Stimulated activated CD4-positive, alpha-beta T cell treated with anti-CD3 and anti-CD28 coated beads, TNF-alpha, amount 100 ng/mL, for 48 hours (primary cell): ENCODE data around the gene CELF4.

Experiments
- DNase-seq, 3 donors: peaks; one replicate each; pipeline ENCODE4 v3.0.0-alpha.2; 2020; ENCODE audit warnings: low read depth in 3 of 3

CELF4 gene

DNA sequence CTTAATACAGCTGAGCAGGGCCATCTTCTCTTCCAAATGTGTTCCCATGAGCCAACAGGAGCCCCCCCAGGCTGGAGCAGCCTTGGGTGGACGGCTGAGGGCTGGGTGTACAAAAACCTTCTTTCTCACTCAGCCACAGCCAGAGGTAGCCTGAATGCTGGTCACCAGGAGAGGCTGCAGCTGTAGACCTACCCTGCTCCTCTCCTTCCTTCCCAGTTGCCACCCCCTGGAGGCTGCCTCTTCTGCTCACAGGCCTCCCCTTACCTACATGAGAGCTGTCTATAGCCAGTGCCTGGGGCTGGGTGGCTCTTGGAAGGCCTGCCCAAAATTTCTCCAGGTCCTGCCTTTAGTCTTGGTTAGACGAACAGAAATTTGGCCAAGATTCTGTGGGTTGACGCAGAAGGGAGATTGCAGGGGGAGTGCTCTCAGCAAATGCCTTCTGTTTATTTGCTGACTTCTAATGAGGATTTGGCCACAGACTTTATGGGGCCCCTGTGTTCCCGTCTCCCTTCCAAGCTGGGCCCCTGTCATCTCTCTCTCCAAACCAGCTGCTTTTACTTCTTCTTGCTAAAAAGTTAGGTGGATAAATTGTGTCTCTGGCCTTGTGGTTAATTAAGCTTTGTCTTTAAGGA is 18.3 kb downstream of the CELF4 start:
- DNase-seq, result no peak

DNA sequence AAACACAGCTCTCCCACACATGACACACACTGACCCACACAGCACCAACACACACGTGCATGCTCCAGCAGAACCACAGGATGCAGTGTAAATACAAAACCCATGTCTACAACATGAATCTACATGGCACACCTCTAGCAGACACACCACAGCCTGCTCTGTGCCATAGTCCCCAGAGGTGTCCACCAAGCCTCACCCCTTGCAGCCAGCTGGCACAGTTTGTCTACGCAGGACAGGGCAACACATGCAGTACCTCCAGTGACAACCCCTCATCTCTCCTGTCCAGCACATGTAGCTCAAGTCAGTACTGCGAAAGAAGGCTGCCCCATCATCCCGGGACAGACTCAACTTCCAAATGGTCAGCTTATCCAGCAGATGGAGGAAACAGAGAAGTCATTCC is 18.9 kb downstream of the CELF4 start:
- DNase-seq, result no peak

DNA sequence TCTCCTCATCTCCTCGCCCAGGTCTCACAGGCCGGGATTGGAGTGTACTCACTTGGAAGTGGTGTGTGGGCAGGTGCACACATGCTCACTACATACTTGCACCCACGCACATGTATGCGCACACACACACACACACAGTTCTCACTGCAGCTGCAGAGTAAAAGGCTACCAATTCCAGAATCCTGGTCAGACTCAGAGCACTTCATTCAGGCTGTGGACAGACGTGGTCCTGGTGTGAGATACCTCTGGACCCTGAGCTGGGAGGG is 19.4 kb downstream of the CELF4 start:
- DNase-seq, result no peak

DNA sequence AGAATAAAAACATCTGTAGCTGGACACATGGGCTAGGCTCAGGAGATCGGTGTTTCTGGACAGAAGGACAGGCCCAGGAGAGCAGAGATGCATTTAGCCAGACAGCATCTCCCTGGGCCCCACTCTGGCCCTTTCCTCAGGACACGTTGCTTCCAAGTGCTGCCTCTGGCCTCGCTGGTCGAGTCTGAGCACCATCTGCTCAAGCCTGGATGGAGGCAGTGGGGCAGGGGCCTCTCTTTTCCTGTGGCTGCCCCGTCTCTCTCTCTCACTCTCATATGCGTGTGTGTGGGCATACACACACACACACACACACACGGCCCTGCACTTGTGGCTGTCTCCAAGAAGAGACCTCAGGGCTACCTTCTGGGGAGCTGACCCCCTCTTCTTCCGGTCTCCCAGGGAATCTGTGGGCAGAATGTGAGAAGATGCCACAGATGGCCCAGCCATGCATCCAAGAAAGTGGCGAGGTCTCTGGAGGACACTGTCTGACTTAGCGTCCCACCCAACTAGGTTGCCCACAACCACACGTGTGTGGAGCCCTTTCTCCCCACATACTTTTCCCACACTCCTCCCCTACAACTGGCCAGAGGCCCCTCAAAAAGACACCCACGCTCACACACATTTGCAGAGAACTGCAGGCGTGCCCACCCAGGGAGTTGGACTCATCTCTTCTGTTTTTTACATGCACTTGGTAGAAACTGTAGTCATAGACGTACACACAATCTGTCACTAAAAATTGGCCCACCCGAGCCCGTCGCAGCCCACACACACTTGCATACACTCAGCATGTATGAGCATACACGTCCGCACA is 19.9 kb downstream of the CELF4 start:
- DNase-seq, result no peak

DNA sequence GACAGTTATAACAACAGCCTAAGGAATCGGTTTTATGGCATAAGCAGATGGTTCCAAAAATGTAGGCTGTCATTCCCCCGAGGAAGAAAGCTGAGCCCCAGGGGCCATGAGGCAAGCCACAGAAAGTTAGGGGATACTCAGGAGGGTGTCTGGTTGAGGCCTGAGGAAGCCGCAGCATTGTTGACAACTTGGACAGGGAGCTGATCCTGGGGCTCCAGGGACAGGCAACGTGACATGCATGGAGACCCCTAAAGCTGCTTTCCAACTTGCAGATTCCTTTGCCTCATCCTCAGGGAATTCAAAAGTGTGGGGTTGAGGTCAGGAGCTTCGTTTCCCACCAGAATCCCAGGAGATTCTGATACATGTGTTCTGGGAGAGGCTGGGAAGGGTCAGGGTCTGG is 20.9 kb downstream of the CELF4 start:
- DNase-seq, result no peak

DNA sequence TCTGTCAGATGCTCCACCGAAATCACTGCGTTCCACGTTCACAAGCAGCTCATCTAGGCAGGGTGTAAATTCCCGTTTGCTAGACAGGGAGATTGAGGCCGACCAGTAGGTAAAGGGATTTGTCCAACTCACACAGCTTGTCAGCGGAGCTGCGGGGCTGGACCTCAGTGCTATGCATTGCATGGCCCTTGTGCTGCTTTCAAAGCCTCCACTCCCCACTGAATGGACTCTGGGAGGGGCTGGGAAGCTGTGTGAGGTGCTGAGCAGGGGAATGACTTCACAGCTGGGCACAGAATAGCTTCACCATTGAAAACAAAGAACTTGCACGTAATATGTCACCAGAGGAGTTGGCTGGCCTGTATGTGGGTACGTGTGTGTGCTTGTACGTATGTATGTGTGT is 21.4 kb downstream of the CELF4 start:
- DNase-seq, result no peak

DNA sequence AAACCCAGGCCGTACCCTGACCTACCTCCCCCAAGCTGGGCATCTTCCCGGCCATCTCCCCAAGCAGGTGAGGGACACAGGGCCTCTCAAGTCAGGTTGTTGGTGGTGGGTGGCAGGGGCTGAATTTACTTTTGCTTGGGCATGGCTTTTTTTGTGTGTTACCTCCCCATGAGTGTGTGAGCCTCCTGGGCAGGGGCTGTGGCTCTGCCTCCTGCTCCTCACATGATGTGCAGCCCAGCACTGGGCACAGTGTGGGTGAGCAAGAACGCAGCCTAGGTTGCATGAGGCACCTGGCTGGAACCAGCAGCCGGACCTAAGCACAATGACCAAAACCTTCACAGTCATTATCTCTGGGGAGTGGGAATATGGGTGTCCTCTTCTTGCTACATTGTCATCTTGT is 22.3 kb downstream of the CELF4 start:
- no peak for DNase-seq

DNA sequence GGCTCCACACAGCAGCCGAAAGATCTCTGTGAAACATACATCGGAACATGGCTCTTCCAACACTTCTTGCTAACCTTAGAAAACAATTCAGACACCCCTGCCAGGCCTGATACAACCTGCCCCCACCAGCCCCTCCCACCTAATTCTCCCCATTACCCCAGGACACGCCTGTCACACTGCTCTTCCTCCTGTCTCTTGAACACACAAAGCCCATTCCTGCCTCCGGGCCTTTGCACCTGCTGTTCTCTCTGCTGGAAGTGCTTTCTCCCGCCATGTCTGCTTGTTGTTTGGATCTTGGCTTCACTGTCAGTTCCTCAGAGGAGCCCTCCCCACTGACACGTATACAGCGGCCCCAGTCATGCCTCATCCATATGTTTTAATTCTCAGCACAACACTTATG is 24.1 kb downstream of the CELF4 start:
- no peak for DNase-seq

DNA sequence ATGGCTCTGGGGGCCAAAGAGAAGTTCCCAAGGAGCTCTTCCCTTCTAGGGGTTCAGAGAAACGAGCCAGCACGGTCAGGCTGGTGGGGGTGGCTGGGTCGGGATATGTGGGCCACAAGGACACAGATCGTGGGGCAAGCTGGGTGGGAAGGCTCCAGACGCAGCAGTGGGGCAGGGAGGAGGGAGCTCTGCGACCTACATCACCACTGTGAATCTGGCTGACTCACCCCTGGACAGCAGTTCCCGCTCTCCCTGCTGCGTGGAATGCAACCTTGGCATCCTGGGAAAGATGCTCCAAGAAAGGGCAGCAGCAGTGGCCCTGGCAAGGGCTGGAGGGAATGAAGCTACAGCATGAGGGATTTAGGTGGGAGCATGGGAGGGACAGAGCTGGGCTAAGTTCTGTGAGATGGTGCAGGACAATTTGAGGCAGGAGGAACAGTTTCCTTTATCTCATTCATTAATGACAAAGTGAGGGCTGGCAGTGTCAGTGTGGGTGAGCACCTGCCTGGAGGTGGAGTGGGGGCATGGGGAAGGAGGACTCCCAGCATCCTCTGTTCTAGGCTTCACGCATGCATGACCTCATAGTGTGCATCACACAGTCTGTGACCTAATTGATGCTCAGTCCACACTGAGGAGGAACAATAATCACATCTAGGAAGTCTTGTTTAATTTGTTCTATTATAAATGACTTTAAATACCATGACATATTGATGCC is 25.0 kb downstream of the CELF4 start:
- no peak for DNase-seq

DNA sequence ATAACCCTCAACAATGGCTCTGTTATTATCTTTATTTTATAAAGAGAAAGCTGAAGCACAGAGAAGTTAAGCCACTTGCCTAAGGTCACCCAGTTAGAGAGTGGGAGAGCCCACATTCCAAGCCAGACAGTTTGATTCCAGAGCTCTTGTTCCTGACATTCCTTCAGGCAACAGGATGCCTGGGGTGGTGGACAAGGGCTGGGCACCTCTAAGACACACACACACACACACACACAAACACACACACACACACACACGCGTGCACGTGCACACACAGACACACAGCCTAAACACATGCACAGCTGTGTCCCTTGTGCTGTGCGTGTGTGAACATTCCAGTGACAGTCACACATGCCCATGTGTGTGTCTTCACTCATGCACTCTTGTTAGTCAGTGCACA is 26.4 kb downstream of the CELF4 start:
- no peak for DNase-seq

DNA sequence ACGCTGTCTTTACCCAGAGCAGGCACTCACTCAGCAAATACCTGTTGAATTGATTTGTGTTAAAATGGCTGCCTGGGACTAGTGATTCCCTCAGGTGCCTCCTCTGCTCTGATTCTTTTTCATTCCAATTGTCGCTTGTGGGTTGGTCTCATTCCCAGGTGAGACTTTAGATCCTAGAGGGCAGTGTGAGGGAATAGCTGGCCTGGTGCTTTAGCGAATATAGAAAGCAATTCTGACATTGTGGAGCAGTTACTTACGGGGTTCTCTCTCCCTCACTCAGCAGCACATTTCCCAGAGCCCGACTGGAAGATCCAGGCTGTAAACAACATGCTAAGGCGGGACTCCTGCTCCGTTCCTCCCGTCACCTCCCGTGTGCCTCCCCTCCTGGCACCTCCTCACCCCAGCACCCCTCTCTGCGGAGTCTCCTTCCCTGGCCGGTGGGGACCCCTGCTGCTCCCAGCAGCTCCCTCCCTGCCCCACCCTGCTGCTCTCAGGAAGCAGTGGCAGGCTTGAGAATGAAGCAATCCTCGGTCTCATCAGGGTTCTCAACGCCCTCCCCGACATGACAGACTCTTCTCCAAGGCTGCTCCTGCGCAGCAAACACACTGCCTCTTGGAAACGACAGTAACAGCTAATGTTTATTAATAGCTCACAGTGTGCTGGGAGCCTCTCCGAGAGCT is 26.9 kb downstream of the CELF4 start:
- DNase-seq, result no peak

DNA sequence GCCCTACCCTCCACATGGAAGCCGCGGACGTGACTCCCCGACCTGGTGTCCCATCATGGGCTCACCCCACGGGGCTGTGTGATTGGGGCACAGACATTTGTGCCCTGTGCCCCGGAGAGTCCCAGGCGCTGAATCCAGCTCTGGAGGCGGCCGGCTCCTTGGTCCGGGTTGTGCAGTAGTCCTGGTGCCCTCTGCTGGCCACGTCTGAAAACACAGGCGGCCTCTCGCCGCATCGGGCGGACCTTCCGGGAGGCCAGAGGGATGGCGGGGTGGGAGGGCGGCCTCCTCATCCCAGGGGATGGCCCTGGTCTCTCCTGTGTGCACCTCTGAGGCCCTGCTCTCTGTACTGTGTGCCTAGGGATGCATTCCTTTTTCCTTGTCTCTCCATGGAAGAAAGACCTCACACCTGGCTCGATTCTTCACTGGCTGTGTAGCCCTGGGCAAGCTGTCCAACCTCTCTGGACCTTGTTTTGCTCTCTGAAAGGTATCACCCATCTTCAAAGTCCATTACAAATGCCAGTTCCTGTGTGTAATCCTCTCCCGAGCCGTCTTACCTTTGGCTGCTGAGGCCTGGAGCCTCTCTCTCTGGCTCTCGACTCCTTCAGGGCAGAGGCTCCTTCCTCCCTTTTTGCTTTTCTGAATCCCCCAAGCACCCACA is 27.6 kb downstream of the CELF4 start:
- DNase-seq, result peak; percentile 15 to 43 (median 20)

DNA sequence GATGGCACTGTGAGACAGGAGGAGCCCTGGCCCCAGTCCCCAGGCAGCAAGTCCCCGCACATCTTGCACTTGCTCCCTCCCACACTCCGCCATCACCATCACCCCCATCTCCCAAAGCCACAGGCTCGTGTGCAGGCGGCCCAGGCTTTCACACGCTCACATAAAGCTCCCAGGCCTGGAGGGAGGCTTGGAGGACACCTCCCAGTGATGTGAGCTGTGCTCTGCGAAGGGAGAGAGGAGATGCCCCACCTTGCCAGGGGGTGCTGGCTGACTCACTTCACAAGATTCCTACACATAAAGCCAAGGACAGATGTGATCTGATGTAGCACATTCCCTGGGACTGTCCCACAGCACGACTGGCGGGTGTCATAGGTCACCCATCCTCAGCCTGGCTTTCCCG is 28.9 kb downstream of the CELF4 start:
- DNase-seq, result no peak

DNA sequence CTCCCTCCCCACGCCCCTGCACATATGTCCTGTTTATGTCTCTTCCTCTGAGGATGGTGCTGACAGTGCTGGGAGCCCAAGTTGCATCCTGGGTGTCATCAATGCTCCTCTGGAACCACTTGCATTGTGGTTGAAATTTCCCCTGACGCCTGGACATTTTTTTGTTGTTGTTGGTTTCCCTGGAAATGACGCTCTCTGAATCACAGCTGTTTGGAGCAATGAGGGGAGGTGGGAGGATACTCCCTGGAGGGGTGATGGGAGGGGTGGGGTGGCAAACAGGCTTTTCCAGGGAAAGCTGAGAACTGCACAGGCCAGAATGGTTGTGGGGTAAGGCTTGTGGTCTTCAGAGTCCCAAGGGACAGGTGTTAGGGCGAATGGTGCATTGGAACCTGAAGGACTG is 29.6 kb downstream of the CELF4 start:
- no peak for DNase-seq

DNA sequence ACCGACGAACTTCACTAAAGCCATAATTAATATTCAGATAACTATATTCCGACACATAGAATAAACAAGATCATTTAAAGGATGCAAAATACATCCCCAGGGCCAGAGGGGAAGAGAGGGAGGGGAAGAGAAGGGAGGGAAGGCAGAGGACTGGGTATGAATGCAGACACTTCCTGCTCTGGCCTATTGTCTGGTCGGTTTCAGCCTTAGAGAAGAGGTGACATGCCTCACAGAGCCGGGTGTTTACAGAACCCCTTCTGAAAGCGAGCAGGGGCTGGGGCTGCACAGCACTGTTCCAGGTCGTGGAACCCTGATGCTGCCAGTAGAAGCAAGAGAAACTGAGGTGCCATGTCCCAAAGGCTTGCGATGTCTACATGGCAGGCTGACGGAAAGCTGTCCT is 31.0 kb downstream of the CELF4 start:
- DNase-seq, result no peak

DNA sequence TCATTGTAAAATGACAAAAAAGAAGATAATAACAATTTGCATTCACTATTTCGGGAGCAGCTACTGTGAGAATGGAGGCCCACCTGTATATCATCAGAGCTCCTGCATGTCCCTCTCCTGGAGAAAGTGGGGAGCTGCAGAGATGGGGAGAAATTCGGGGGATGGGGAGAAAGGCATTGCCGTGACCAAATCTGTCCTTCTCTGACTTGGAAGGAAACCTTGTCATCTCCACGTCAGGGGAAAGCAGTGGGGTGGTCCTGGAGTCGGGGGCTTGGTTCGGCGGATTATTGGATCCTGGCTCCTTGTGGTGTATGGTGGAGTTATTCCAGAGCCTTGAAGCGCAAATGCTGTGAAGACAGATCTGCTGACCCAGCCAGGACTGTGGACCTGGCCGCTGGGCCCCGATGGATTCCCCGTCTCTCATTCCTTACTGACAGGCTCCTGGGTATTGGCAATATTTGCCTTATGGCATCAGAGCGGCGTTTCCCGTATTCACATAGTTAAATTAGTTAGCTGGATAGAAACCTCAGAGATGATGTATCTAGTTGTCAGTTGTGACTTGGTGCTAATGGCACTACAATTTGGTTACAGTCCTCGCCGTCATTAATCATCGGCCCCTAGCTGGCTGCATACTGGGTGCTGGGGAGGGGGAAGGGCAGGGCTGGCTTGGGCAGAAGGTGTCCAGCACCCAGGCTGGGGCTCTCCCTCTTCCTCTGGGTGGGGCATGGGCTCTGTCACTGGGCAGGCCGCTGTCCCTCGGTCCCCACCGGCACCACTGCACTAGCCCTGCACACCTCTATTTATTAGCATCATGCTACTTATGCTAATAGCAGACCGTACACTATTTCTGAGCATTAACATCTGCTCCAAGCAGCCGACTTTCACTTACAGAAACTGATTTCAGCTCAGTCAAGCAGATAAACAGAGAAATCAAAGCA is 31.7 kb downstream of the CELF4 start:
- DNase-seq, result no peak

DNA sequence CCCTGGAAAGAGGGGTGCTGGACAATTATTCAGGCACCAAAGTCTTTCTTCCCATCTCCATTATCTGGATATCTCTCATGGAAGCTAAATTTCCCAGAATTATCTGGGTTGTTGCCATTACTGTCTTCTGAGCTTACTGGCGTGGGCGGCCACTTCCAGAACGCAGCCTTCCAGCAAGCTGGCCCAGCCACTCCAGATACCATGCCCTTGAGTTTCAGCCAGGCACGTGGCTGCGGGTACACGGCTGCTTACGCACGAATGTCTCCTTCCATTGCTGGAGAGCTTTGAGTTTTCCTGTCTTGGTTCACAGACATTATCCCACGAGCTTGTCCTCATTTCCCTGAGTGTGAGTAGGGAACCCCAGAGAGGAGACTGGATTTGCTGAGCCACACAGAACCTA is 32.7 kb downstream of the CELF4 start:
- DNase-seq, result no peak

DNA sequence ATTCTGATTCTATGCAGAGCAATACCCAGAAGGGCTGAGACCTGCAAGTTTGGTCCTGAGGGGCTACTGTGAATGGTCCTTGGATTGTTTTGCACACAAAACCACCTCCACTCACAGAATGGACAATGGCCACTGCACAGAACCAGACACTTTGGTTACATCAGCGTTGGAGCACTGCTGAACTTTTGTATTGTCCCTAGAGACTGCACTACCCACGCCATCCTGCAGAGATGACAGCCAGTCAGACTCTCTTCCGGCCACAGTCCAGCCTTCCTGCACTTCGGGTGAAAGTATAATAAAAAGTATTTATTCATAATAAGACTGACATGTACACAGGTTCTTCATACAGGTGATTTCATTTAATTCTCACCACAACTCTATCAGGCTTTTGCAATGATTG is 35.7 kb downstream of the CELF4 start:
- no peak for DNase-seq

DNA sequence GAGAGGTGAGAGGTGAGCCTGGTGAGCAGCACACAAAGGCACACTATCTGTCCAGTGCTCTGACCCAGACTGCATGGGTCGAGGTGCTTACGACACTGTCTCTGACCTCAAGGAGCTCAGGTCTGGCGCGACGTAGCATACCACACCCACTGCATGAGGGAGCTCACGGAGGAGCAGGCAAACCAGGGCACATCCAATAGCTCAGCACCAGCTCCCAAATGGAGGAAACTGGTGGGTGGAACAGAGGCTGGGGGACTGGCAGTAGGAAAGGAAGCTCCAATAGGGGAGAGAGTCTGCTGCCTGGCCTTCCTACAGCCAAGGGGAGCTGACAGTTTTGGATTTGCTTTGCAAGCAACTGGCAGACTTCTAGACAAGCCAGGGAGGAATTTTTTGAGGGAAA is 36.3 kb downstream of the CELF4 start:
- DNase-seq, result no peak

DNA sequence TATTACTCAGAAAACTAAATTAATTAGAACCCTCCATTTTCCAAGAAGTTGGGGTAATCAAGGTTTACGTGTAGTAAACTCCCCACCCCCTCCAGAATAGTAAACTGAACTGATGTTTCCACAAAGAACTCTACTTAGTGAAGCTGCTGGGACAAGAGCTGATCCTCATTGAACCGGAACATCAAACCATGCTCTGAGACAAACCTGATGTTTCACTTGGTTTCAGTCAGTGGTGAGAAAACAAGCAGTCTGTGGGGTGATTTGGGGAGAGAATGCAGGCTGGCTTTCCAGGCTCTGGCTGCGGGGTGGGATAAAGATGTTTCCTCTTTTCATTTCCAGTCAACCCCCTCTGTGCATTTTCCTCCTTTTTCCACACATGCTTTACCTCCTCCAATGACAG is 38.2 kb downstream of the CELF4 start:
- no peak for DNase-seq

DNA sequence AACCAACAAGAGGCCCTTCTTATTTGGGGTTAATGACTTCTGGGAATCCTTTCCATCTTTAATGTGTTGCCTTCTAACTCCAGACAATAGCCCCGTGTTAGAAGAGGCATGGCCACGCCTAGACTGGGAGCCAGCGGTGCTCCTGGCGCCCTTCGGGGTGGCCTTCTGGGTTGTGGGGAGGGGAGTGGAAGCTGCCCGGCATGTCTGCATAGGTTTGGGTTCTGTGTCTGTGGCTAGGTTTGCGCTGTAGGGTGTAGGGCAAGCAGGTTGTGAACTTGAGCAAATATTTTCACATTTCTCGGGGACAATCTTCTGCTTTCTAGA is 40.4 kb downstream of the CELF4 start:
- DNase-seq, result no peak
